Tibial nerve (tissue), 4 donors: ENCODE measurements around the gene PRR16.

Experiments used
- CTCF ChIP-seq, 5 experiments: fragments of 200-600 bp in 3 of 5; fragments of 450-650 bp in 2 of 5; sonication (generic) in 3 of 5; IDR thresholded peaks; one replicate each; pipeline ENCODE4 v1.5.1; 2016 to 2019; ENCODE audit warnings: antibody characterized with exemption in 5 of 5, mild to moderate bottlenecking in 3 of 5, moderate library complexity in 2 of 5
- EP300 ChIP-seq, 2 donors: sonication (generic); formaldehyde crosslinking; IDR thresholded peaks; one replicate each; pipeline ENCODE4 v1.6.1; 2017; ENCODE audit warnings: antibody characterized with exemption in 2 of 2, mild to moderate bottlenecking in 1 of 2
- POLR2A ChIP-seq, 2 donors: fragments of 450-650 bp; IDR thresholded peaks; one replicate each; pipeline ENCODE4 v1.6.1; 2017; ENCODE audit warnings: antibody characterized with exemption in 2 of 2, mild to moderate bottlenecking in 2 of 2, moderate library complexity in 2 of 2

- TF ChIP-seq CTCF (IDR thresholded peaks at IDR 0.05), result no peak
- TF ChIP-seq POLR2A (IDR thresholded peaks at IDR 0.05), result no peak
- no peak for TF ChIP-seq EP300 (IDR thresholded peaks at IDR 0.05)
Measured at GRCh38 chr5:120550358-120550757, 86.3 kb downstream of the PRR16 start.
